Loucy (cell line): ENCODE results near the gene KRT222.

ENCODE experiments used
- H2AFZ ChIP-seq: fragments of 200-600 bp; sonication (generic); 2 replicates; pipeline ENCODE4 v1.6.0; 2016; ENCODE audit warnings: antibody characterized with exemption, mild to moderate bottlenecking, low read length, moderate library complexity
- H3F3A ChIP-seq: fragments of 200-600 bp; 2 replicates; pipeline ENCODE4 v1.6.0; 2016; ENCODE audit warnings: antibody characterized with exemption, low read depth, mild to moderate bottlenecking
- H3K27me3 ChIP-seq: fragments of 200-600 bp; sonication (generic); 2 replicates; pipeline ENCODE4 v1.6.1; 2014; ENCODE audit warnings: low read length, mild to moderate bottlenecking; ENCODE audit not compliant: insufficient read depth, poor library complexity, severe bottlenecking
- H3K36me3 ChIP-seq: fragments of 200-600 bp; sonication (generic); 2 replicates; pipeline ENCODE4 v1.6.1; 2016; ENCODE audit warnings: low read length; ENCODE audit not compliant: insufficient read depth
- H3K4me1 ChIP-seq: fragments of 200-600 bp; sonication (generic); 2 replicates; pipeline ENCODE4 v1.5.1; 2014; ENCODE audit warnings: low read length, mild to moderate bottlenecking; ENCODE audit not compliant: insufficient read depth, poor library complexity, severe bottlenecking
- H3K4me2 ChIP-seq: fragments of 200-600 bp; sonication (generic); 2 replicates; pipeline ENCODE4 v1.6.0; 2014; ENCODE audit warnings: antibody characterized with exemption, low read length, low read depth, mild to moderate bottlenecking; ENCODE audit not compliant: poor library complexity, severe bottlenecking
- H3K4me3 ChIP-seq: fragments of 200-600 bp; sonication (generic); 2 replicates; pipeline ENCODE4 v1.5.1; 2014; ENCODE audit warnings: low read length, mild to moderate bottlenecking, mixed read lengths; ENCODE audit not compliant: poor library complexity, severe bottlenecking
- H3K79me2 ChIP-seq: fragments of 200-600 bp; sonication (generic); 2 replicates; pipeline ENCODE4 v1.6.1; 2014; ENCODE audit warnings: low read length; ENCODE audit not compliant: insufficient read depth
- H3K9ac ChIP-seq: fragments of 200-600 bp; sonication (generic); 2 replicates; pipeline ENCODE4 v1.6.0; 2014; ENCODE audit warnings: mild to moderate bottlenecking, low read depth, low read length, moderate library complexity; ENCODE audit not compliant: poor library complexity, severe bottlenecking
- H3K9me2 ChIP-seq: fragments of 200-600 bp; sonication (generic); replicated peaks from 2 replicates; pipeline ENCODE4 v1.6.1; 2016; ENCODE audit warnings: low read depth, low read length, mixed read lengths
- H3K9me3 ChIP-seq: fragments of 200-600 bp; sonication (generic); 2 replicates; pipeline ENCODE4 v1.6.1; 2014; ENCODE audit warnings: mild to moderate bottlenecking, antibody characterized with exemption, low read length, low read depth; ENCODE audit not compliant: insufficient read depth
- H4K20me1 ChIP-seq: fragments of 200-600 bp; sonication (generic); 2 replicates; pipeline ENCODE4 v1.6.0; 2014; ENCODE audit warnings: antibody characterized with exemption, low read length, mild to moderate bottlenecking; ENCODE audit not compliant: insufficient read depth, poor library complexity, severe bottlenecking
- CTCF ChIP-seq: fragments of 200-600 bp; sonication (generic); conservative IDR thresholded peaks from 2 replicates; pipeline ENCODE4 v1.5.1; 2014; ENCODE audit warnings: mild to moderate bottlenecking, antibody characterized with exemption, low read length
- EZH2phosphoT487 ChIP-seq: fragments of 200-600 bp; IDR thresholded peaks from 2 replicates; pipeline ENCODE4 v1.6.1; 2018; ENCODE audit warnings: antibody characterized with exemption, mild to moderate bottlenecking, moderate library complexity, borderline replicate concordance

The KRT222 gene

GRCh38 chr17:40699853-40700252 is 34.9 kb upstream of the KRT222 start:
- Histone ChIP-seq H3K79me2 (no peaks in the 10 kb centered on the region), H2AFZ (no peak overlapping the region), H3K9ac (no peak overlapping the region), H3K36me3 (no peaks in the 10 kb centered on the region), H3K9me2 (no peaks in the 10 kb centered on the region), H3K4me2 (no peak overlapping the region), H3K4me3 (no peak overlapping the region), H4K20me1 (no peaks in the 10 kb centered on the region), H3K9me3 (no peaks in the 10 kb centered on the region), H3K4me1 (peaks cover 9% of the 10 kb centered on the region), H3K27me3 (peaks cover 24% of the 10 kb centered on the region), H3F3A (no peaks in the 10 kb centered on the region)
- TF ChIP-seq CTCF (no peak), EZH2phosphoT487 (no peak)

- Histone ChIP-seq H3K36me3 (no peaks in the 10 kb centered on the region), H4K20me1 (no peaks in the 10 kb centered on the region), H3F3A (no peaks in the 10 kb centered on the region), H2AFZ (no peak overlapping the region), H3K4me1 (peaks cover 9% of the 10 kb centered on the region), H3K27me3 (peaks cover 25% of the 10 kb centered on the region), H3K9me3 (no peaks in the 10 kb centered on the region), H3K4me2 (no peak overlapping the region), H3K9ac (no peak overlapping the region), H3K9me2 (no peaks in the 10 kb centered on the region), H3K4me3 (no peak overlapping the region), H3K79me2 (no peaks in the 10 kb centered on the region)
- TF ChIP-seq CTCF, result no peak
These were observed 34.4 kb upstream of the KRT222 start for GRCh38 chr17:40699371-40699770.

- Histone ChIP-seq H3K9me3 (no peaks in the 10 kb centered on the region), H4K20me1 (no peaks in the 10 kb centered on the region), H3F3A (no peaks in the 10 kb centered on the region), H3K27me3 (peaks cover 36% of the 10 kb centered on the region), H3K4me2 (no peak overlapping the region), H3K4me3 (no peak overlapping the region), H3K9ac (no peak overlapping the region), H3K9me2 (no peaks in the 10 kb centered on the region), H3K4me1 (peaks cover 9% of the 10 kb centered on the region), H2AFZ (no peak overlapping the region), H3K79me2 (no peaks in the 10 kb centered on the region), H3K36me3 (no peaks in the 10 kb centered on the region)
- TF ChIP-seq EZH2phosphoT487 (no peak), CTCF (no peak)
These were observed 32.3 kb upstream of the KRT222 start for GRCh38 chr17:40697297-40697696.
